ENCODE data around the gene IL17B.

Gene IL17B

GRCh38 chr5:149376104-149376503, 3.0 kb downstream of the IL17B start:
- DNase-seq, result no peak

GRCh38 chr5:149375434-149375833, 3.7 kb downstream of the IL17B start:
- DNase-seq, result no peak

GRCh38 chr5:149374801-149375200, 4.3 kb downstream of the IL17B start:
- DNase-seq, result no peak

- no peak for DNase-seq
Observed at GRCh38 chr5:149374303-149374702, 4.8 kb downstream of the IL17B start.

GRCh38 chr5:149372932-149373331, 6.2 kb downstream of the IL17B start:
- no peak for DNase-seq

GRCh38 chr5:149372076-149372795, 6.9 kb downstream of the IL17B start:
- DNase-seq, result no peak

GRCh38 chr5:149371296-149371962, 7.7 kb downstream of the IL17B start:
- DNase-seq, result peak; percentile 33

- DNase-seq, result no peak
Observed at GRCh38 chr5:149370878-149371277, 8.2 kb downstream of the IL17B start.

GRCh38 chr5:149367972-149368645, 11.0 kb downstream of the IL17B start:
- DNase-seq, result no peak

- peak; percentile 21 for DNase-seq
Observed at GRCh38 chr5:149367249-149367971, 11.7 kb downstream of the IL17B start.

- DNase-seq, result no peak
Observed at GRCh38 chr5:149366169-149366729, 12.8 kb downstream of the IL17B start.

- DNase-seq, result no peak
Observed at GRCh38 chr5:149365418-149365817, 13.7 kb downstream of the IL17B start.

- DNase-seq, result no peak
Observed at GRCh38 chr5:149364719-149365118, 14.4 kb downstream of the IL17B start.

- no peak for DNase-seq
Observed at GRCh38 chr5:149363936-149364335, 15.2 kb downstream of the IL17B start.

- no peak for DNase-seq
Observed at GRCh38 chr5:149363358-149363757, 15.7 kb downstream of the IL17B start.

GRCh38 chr5:149362541-149362940, 16.6 kb downstream of the IL17B start:
- no peak for DNase-seq

GRCh38 chr5:149360272-149360671, 18.8 kb downstream of the IL17B start:
- no peak for DNase-seq

GRCh38 chr5:149358868-149359495, 20.1 kb downstream of the IL17B start:
- DNase-seq, result no peak

GRCh38 chr5:149358294-149358651, 20.8 kb downstream of the IL17B start:
- peak; percentile 59 for DNase-seq

GRCh38 chr5:149357370-149358293, 21.5 kb downstream of the IL17B start, which contains the start of gene PCYOX1L:
Gene PCYOX1L, plus strand, starts transcription at chr5:149358046. Its CDS starts 23 bp downstream, at chr5:149358069.
- DNase-seq, result peak; percentile 95

GRCh38 chr5:149356391-149356790, 22.7 kb downstream of the IL17B start:
- no peak for DNase-seq
